Chondrocyte (in vitro differentiated cells): ENCODE measurements around the gene ASB14. TPM values are rescaled to one million over a fixed set of nuclear protein-coding genes. Genes with fewer than 3 reads are reported as not detected.

ENCODE experiments used
- DNase-seq: peaks from one replicate; pipeline ENCODE4 v3.0.0; 2021; ENCODE audit warnings: mixed read lengths, low spot score
- H3K27ac Mint-ChIP-seq: one replicate; pipeline ENCODE4 v1.8.0; 2021; ENCODE audit warnings: mild to moderate bottlenecking, moderate library complexity, mixed read lengths; ENCODE audit not compliant: unreplicated experiment
- H3K27me3 Mint-ChIP-seq: 2 replicates; pipeline ENCODE4 v1.8.0; 2021; ENCODE audit warnings: low read depth, mixed read lengths
- H3K36me3 Mint-ChIP-seq: 2 replicates; pipeline ENCODE4 v1.8.0; 2021; ENCODE audit warnings: low read depth, mixed read lengths
- H3K4me1 Mint-ChIP-seq: 2 replicates; pipeline ENCODE4 v1.8.0; 2021; ENCODE audit warnings: low read depth, mild to moderate bottlenecking, mixed read lengths
- H3K4me3 Mint-ChIP-seq: one replicate; pipeline ENCODE4 v1.8.0; 2021; ENCODE audit warnings: mild to moderate bottlenecking, moderate library complexity, mixed read lengths; ENCODE audit not compliant: unreplicated experiment
- H3K9me3 Mint-ChIP-seq: 2 replicates; pipeline ENCODE4 v1.8.0; 2021; ENCODE audit warnings: low read depth, mixed read lengths
- CTCF ChIP-seq: fragments of 200-600 bp; sonication (generic); IDR thresholded peaks from 2 replicates; pipeline ENCODE4 v1.5.0; 2021; ENCODE audit warnings: antibody characterized with exemption, mild to moderate bottlenecking, moderate library complexity
- total RNA-seq: library from RNA; stranded (reverse); gene quantifications from 3 replicates; pipeline ENCODE4 v1.2.1, GENCODE V29; 2021

Gene ASB14
- total RNA-seq, 1 donor from 2014 or later: not detected

GRCh38 chr3:57275393-57275792, 17.1 kb downstream of the ASB14 start:
- H3K27ac Mint-ChIP-seq: no peak overlapping the region
- DNase-seq: no peak
- peaks cover 7% of the 10 kb centered on the region for H3K4me1 Mint-ChIP-seq
- no peak overlapping the region for H3K4me3 Mint-ChIP-seq
- no peaks in the 10 kb centered on the region for H3K9me3 Mint-ChIP-seq
- peaks cover 11% of the 10 kb centered on the region for H3K36me3 Mint-ChIP-seq
- TF ChIP-seq CTCF: no peak
- no peaks in the 10 kb centered on the region for H3K27me3 Mint-ChIP-seq

GRCh38 chr3:57274845-57275244, 17.6 kb downstream of the ASB14 start:
- H3K4me1 Mint-ChIP-seq: peaks cover 7% of the 10 kb centered on the region
- no peak overlapping the region for H3K27ac Mint-ChIP-seq
- H3K27me3 Mint-ChIP-seq: no peaks in the 10 kb centered on the region
- no peaks in the 10 kb centered on the region for H3K9me3 Mint-ChIP-seq
- TF ChIP-seq CTCF: no peak
- H3K4me3 Mint-ChIP-seq: no peak overlapping the region
- no peak for DNase-seq
- H3K36me3 Mint-ChIP-seq: peaks cover 13% of the 10 kb centered on the region

- Mint-ChIP-seq H3K4me1 (peaks cover 7% of the 10 kb centered on the region), H3K4me3 (no peak overlapping the region), H3K36me3 (peaks cover 58% of the 10 kb centered on the region), H3K9me3 (peaks cover 17% of the 10 kb centered on the region), H3K27ac (no peak overlapping the region), H3K27me3 (no peaks in the 10 kb centered on the region)
- no peak for DNase-seq
- no peak for TF ChIP-seq CTCF
These were observed 24.1 kb downstream of the ASB14 start for GRCh38 chr3:57268416-57268815.

GRCh38 chr3:57261929-57262328, 30.6 kb downstream of the ASB14 start:
- peaks cover 63% of the 10 kb centered on the region for H3K36me3 Mint-ChIP-seq
- DNase-seq: no peak

GRCh38 chr3:57261119-57261518, 31.4 kb downstream of the ASB14 start:
- Mint-ChIP-seq H3K4me3 (no peak overlapping the region), H3K4me1 (peaks cover 11% of the 10 kb centered on the region), H3K36me3 (peaks cover 55% of the 10 kb centered on the region), H3K9me3 (peaks cover 13% of the 10 kb centered on the region), H3K27me3 (no peaks in the 10 kb centered on the region), H3K27ac (no peak overlapping the region)
- DNase-seq: no peak
- TF ChIP-seq CTCF: no peak

More at GRCh38 chr3:57261929-57262328, 30.6 kb downstream of the ASB14 start:
- Mint-ChIP-seq H3K4me1 (peaks cover 8% of the 10 kb centered on the region), H3K27me3 (no peaks in the 10 kb centered on the region), H3K4me3 (no peak overlapping the region), H3K9me3 (peaks cover 19% of the 10 kb centered on the region), H3K27ac (no peak overlapping the region)
- no peak for TF ChIP-seq CTCF
